Fibroblast of the conjunctiva (primary cell): ENCODE data around the gene CKAP5.

ENCODE experiments used
- DNase-seq: peaks from one replicate; pipeline ENCODE4 v3.0.0-alpha.2; 2010; ENCODE audit warnings: low read depth

The CKAP5 gene

GRCh38 chr11:46766656-46767055 lies 79.4 kb downstream of the CKAP5 start:
- DNase-seq, result no peak

GRCh38 chr11:46762248-46762647 lies 83.8 kb downstream of the CKAP5 start:
- DNase-seq, result no peak

GRCh38 chr11:46761807-46762206 lies 84.3 kb downstream of the CKAP5 start:
- DNase-seq, result no peak

- no peak for DNase-seq
Measured at GRCh38 chr11:46760429-46761128, 85.5 kb downstream of the CKAP5 start.

GRCh38 chr11:46759196-46759595 lies 86.9 kb downstream of the CKAP5 start:
- DNase-seq, result no peak

GRCh38 chr11:46755962-46756361 lies 90.1 kb downstream of the CKAP5 start:
- no peak for DNase-seq

- DNase-seq, result no peak
Measured at GRCh38 chr11:46747150-46747549, 98.9 kb downstream of the CKAP5 start.

- DNase-seq, result no peak
Measured at GRCh38 chr11:46745995-46746394, 100.1 kb downstream of the CKAP5 start.

- DNase-seq, result no peak
Measured at GRCh38 chr11:46745328-46745727, 100.8 kb downstream of the CKAP5 start.

- no peak for DNase-seq
Measured at GRCh38 chr11:46743693-46744339, 102.3 kb downstream of the CKAP5 start.

- no peak for DNase-seq
Measured at GRCh38 chr11:46743043-46743442, 103.0 kb downstream of the CKAP5 start.

GRCh38 chr11:46741600-46742484 lies 104.2 kb downstream of the CKAP5 start:
- no peak for DNase-seq

- no peak for DNase-seq
Measured at GRCh38 chr11:46738887-46739286, 107.2 kb downstream of the CKAP5 start.

GRCh38 chr11:46737699-46738098 lies 108.4 kb downstream of the CKAP5 start:
- DNase-seq, result no peak

- DNase-seq, result no peak
Measured at GRCh38 chr11:46736615-46737014, 109.5 kb downstream of the CKAP5 start.

GRCh38 chr11:46736146-46736545 lies 109.9 kb downstream of the CKAP5 start:
- no peak for DNase-seq

GRCh38 chr11:46733234-46733633 lies 112.8 kb downstream of the CKAP5 start:
- DNase-seq, result no peak

- no peak for DNase-seq
Measured at GRCh38 chr11:46731545-46731944, 114.5 kb downstream of the CKAP5 start.

- no peak for DNase-seq
Measured at GRCh38 chr11:46729110-46730027, 116.7 kb downstream of the CKAP5 start.

GRCh38 chr11:46728659-46729040 lies 117.4 kb downstream of the CKAP5 start:
- no peak for DNase-seq

- no peak for DNase-seq
Measured at GRCh38 chr11:46727952-46728658, 118.0 kb downstream of the CKAP5 start.
